Liver (tissue), 9 donors: ENCODE results near the gene SLC22A6. TPM values are rescaled to one million over a fixed set of nuclear protein-coding genes. Genes with fewer than 3 reads are reported as not detected.

ENCODE experiments used
- DNase-seq: peaks from one replicate; pipeline ENCODE4 v3.0.0-alpha.2; 2017; ENCODE audit warnings: low spot score
- H3K27ac ChIP-seq, 2 donors: one replicate each; pipeline ENCODE4 v1.7.0; 2013; ENCODE audit warnings: inconsistent platforms in 2 of 2, low read length in 2 of 2, control low read depth in 1 of 2, low read depth in 1 of 2, mild to moderate bottlenecking in 1 of 2
- H3K27me3 ChIP-seq, 4 donors: one replicate each; pipeline versions ENCODE4 v1.6.1 to v1.7.0; 2013; ENCODE audit warnings: low read length in 3 of 4, inconsistent platforms in 1 of 4, mild to moderate bottlenecking in 1 of 4, moderate library complexity in 1 of 4; ENCODE audit not compliant: control insufficient read depth in 4 of 4, insufficient read depth in 4 of 4
- H3K36me3 ChIP-seq, 4 donors: one replicate each; pipeline versions ENCODE4 v1.6.1 to v1.7.0; 2013; ENCODE audit warnings: low read length in 3 of 4, mild to moderate bottlenecking in 3 of 4, low read depth in 1 of 4, moderate library complexity in 1 of 4; ENCODE audit not compliant: control insufficient read depth in 4 of 4, insufficient read depth in 3 of 4
- H3K4me1 ChIP-seq, 4 donors: one replicate each; pipeline versions ENCODE4 v1.6.1 to v1.7.0; 2013; ENCODE audit warnings: low read length in 3 of 4, mild to moderate bottlenecking in 3 of 4, moderate library complexity in 1 of 4; ENCODE audit not compliant: control insufficient read depth in 4 of 4, insufficient read depth in 4 of 4
- H3K4me3 ChIP-seq, 3 donors: one replicate each; pipeline versions ENCODE4 v1.6.1 to v1.7.0; 2013; ENCODE audit warnings: low read length in 3 of 3, control low read depth in 1 of 3, low read depth in 1 of 3, mild to moderate bottlenecking in 1 of 3
- H3K9ac ChIP-seq, 2 donors: one replicate each; pipeline ENCODE4 v1.7.0; 2013; ENCODE audit warnings: low read length in 2 of 2, mild to moderate bottlenecking in 2 of 2, moderate library complexity in 2 of 2, control low read depth in 1 of 2, low read depth in 1 of 2
- H3K9me3 ChIP-seq, 4 donors: one replicate each; pipeline versions ENCODE4 v1.6.1 to v1.7.0; 2013; ENCODE audit warnings: low read length in 3 of 4; ENCODE audit not compliant: control insufficient read depth in 4 of 4
- EGR1 ChIP-seq, 2 donors: IDR thresholded peaks; 2 replicates each; pipeline ENCODE4 v1.6.1; 2016 to 2018; ENCODE audit warnings: antibody characterized with exemption in 2 of 2, low read depth in 2 of 2
- FOXA1 ChIP-seq: IDR thresholded peaks from 2 replicates; pipeline ENCODE4 v1.6.1; 2016; ENCODE audit warnings: antibody characterized with exemption
- FOXA2 ChIP-seq: IDR thresholded peaks from 2 replicates; pipeline ENCODE4 v1.6.1; 2016; ENCODE audit warnings: antibody characterized with exemption
- GABPA ChIP-seq, 2 donors: IDR thresholded peaks in 1 of 2; conservative IDR thresholded peaks in 1 of 2; 2 replicates each; pipeline ENCODE4 v1.6.1; 2016; ENCODE audit warnings: antibody characterized with exemption in 2 of 2, mild to moderate bottlenecking in 1 of 2, moderate library complexity in 1 of 2
- HNF4A ChIP-seq, 2 donors: conservative IDR thresholded peaks; 2 replicates each; pipeline ENCODE4 v1.6.1; 2016; ENCODE audit warnings: antibody characterized with exemption in 2 of 2, mild to moderate bottlenecking in 2 of 2
- HNF4G ChIP-seq: IDR thresholded peaks from 2 replicates; pipeline ENCODE4 v1.6.1; 2016; ENCODE audit warnings: antibody characterized with exemption
- JUND ChIP-seq, 2 donors: IDR thresholded peaks; 2 replicates each; pipeline ENCODE4 v1.6.1; 2016; ENCODE audit warnings: antibody characterized with exemption in 2 of 2
- NR2F2 ChIP-seq: IDR thresholded peaks from 2 replicates; pipeline ENCODE4 v1.6.1; 2016; ENCODE audit warnings: antibody characterized with exemption
- RAD21 ChIP-seq, 2 donors: IDR thresholded peaks; 2 replicates each; pipeline ENCODE4 v1.6.1; 2016; ENCODE audit warnings: antibody characterized with exemption in 2 of 2, mild to moderate bottlenecking in 2 of 2
- RXRA ChIP-seq, 2 donors: IDR thresholded peaks; 2 replicates each; pipeline ENCODE4 v1.6.1; 2017 to 2018; ENCODE audit warnings: antibody characterized with exemption in 2 of 2, mild to moderate bottlenecking in 1 of 2
- SP1 ChIP-seq: IDR thresholded peaks from 2 replicates; pipeline ENCODE4 v1.6.1; 2018; ENCODE audit warnings: antibody characterized with exemption, mild to moderate bottlenecking
- TAF1 ChIP-seq: conservative IDR thresholded peaks from 2 replicates; pipeline ENCODE4 v1.6.1; 2016; ENCODE audit warnings: antibody characterized with exemption, mild to moderate bottlenecking
- YY1 ChIP-seq: IDR thresholded peaks from 2 replicates; pipeline ENCODE4 v1.6.1; 2016; ENCODE audit warnings: antibody characterized with exemption, mild to moderate bottlenecking
- ZBTB33 ChIP-seq: IDR thresholded peaks from 2 replicates; pipeline ENCODE4 v1.6.1; 2016; ENCODE audit warnings: antibody characterized with exemption
- WGBS: extraction: QIAGEN DNeasy Blood & Tissue Kit; methylation state at CpG from one replicate; pipeline ENCODE4 v1.1.7; 2013; 5-methylcytosine and 5-hydroxymethylcytosine counted together
- polyA plus RNA-seq, 2 donors: library from polyadenylated mRNA; stranded (reverse) in 1 of 2; unstranded in 1 of 2; fragments of 200-250 nt in 1 of 2; fragments of >200 nt in 1 of 2; fragmentation: Nextera tagmentation in 1 of 2; extraction: Ambion mirVana in 1 of 2; gene quantifications; one replicate each; pipeline versions ENCODE4 v1.2.1 to v1.2.3, GENCODE V29; 2013 to 2015
- total RNA-seq, 2 donors: library from RNA; depleted of rRNA; stranded (reverse); fragments of >200 nt; gene quantifications; one replicate each; pipeline ENCODE4 v1.2.3, GENCODE V29; 2014
- TF ChIP-seq, protein P1 (sequence below): IDR thresholded peaks from 2 replicates; pipeline ENCODE4 v1.6.1; 2016; ENCODE audit warnings: antibody characterized with exemption
- TF ChIP-seq, protein P2 (sequence below): IDR thresholded peaks from 2 replicates; pipeline ENCODE4 v1.6.1; 2016; ENCODE audit warnings: antibody characterized with exemption
- TF ChIP-seq, protein P3 (sequence below): fragments of 150-350 bp; IDR thresholded peaks from 2 replicates; pipeline ENCODE4 v1.5.1; 2017; ENCODE audit warnings: improper control_type of control experiment, low read depth, low read length; ENCODE audit not compliant: missing input control
- donor health status: healthy.
- donor health status: healthy.
- donor health status: healthy.
- donor health status: healthy.
- donor health status: healthy.

Gene SLC22A6
- total and polyA plus RNA-seq, 4 donors = not detected

- Histone ChIP-seq H3K4me3 (no peak overlapping the region), H3K9me3 (no peaks in the 10 kb centered on the region), H3K4me1 (no peaks in the 10 kb centered on the region), H3K9ac (no peak overlapping the region), H3K27me3 (no peaks in the 10 kb centered on the region), H3K27ac (no peak overlapping the region), H3K36me3 (no peaks in the 10 kb centered on the region)
- no peak for TF ChIP-seq NR2F2
- TF ChIP-seq, protein P1, sequence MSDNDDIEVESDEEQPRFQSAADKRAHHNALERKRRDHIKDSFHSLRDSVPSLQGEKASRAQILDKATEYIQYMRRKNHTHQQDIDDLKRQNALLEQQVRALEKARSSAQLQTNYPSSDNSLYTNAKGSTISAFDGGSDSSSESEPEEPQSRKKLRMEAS = no peak
- no peak for TF ChIP-seq RAD21 (IDR thresholded peaks at IDR 0.05)
- TF ChIP-seq FOXA1 = no peak
- no peak for TF ChIP-seq SP1
- TF ChIP-seq, protein P2, sequence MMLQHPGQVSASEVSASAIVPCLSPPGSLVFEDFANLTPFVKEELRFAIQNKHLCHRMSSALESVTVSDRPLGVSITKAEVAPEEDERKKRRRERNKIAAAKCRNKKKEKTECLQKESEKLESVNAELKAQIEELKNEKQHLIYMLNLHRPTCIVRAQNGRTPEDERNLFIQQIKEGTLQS = no peak
- TF ChIP-seq EGR1 (IDR thresholded peaks at IDR 0.05; ENCODE audit: low read depth in 2 of 2) = no peak
- TF ChIP-seq TAF1 = no peak
- TF ChIP-seq GABPA (IDR thresholded peaks at IDR 0.05 in 1 of 2, conservative IDR thresholded peaks at IDR 0.05 in 1 of 2) = no peak
- TF ChIP-seq FOXA2 = no peak
- TF ChIP-seq RXRA (IDR thresholded peaks at IDR 0.05) = no peak
- TF ChIP-seq, protein P3, sequence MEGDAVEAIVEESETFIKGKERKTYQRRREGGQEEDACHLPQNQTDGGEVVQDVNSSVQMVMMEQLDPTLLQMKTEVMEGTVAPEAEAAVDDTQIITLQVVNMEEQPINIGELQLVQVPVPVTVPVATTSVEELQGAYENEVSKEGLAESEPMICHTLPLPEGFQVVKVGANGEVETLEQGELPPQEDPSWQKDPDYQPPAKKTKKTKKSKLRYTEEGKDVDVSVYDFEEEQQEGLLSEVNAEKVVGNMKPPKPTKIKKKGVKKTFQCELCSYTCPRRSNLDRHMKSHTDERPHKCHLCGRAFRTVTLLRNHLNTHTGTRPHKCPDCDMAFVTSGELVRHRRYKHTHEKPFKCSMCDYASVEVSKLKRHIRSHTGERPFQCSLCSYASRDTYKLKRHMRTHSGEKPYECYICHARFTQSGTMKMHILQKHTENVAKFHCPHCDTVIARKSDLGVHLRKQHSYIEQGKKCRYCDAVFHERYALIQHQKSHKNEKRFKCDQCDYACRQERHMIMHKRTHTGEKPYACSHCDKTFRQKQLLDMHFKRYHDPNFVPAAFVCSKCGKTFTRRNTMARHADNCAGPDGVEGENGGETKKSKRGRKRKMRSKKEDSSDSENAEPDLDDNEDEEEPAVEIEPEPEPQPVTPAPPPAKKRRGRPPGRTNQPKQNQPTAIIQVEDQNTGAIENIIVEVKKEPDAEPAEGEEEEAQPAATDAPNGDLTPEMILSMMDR = no peak
- no peak for TF ChIP-seq YY1
- TF ChIP-seq HNF4A (conservative IDR thresholded peaks at IDR 0.05) = no peak
- TF ChIP-seq JUND (IDR thresholded peaks at IDR 0.05) = no peak
- TF ChIP-seq HNF4G = no peak
- DNase-seq = no peak
- 90% methylated on average over 2 of the region's 2 CpGs for WGBS
These were observed 27.6 kb downstream of the SLC22A6 start for GRCh38 chr11:62957147-62957546.

DNA sequence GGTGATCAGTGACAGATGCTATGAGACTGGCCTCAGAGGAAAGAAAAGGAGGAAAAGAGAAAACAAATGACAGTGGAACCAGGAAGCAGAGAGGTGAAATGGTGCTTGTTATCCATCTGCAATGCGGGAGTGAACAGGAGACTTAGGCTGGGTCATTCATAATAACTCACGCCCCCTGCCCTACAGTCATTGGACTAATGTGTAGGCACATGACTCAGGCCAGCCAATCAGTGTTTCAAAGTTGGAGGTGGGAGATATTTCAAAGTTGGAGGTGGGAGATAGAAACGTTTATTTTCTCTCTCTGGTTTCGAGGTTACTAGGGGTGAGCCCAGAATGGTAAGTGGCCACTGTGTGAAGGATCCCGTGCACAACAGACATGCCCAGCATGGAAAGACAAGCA, 30.3 kb downstream of the SLC22A6 start:
- Histone ChIP-seq H3K4me3 (no peak overlapping the region), H3K9me3 (no peaks in the 10 kb centered on the region), H3K36me3 (no peaks in the 10 kb centered on the region), H3K27ac (no peak overlapping the region), H3K27me3 (no peaks in the 10 kb centered on the region), H3K4me1 (no peaks in the 10 kb centered on the region), H3K9ac (no peak overlapping the region)
- no peak for DNase-seq
- TF ChIP-seq JUND (IDR thresholded peaks at IDR 0.05) = no peak
- no peak for TF ChIP-seq SP1
- no peak for TF ChIP-seq ZBTB33
- no peak for TF ChIP-seq NR2F2
- no peak for TF ChIP-seq HNF4A (conservative IDR thresholded peaks at IDR 0.05)
- TF ChIP-seq, protein P2 = no peak
- no peak for TF ChIP-seq FOXA1
- TF ChIP-seq, protein P3 = no peak
- no peak for TF ChIP-seq FOXA2
- no peak for TF ChIP-seq RAD21 (IDR thresholded peaks at IDR 0.05)
- no peak for TF ChIP-seq TAF1
- no peak for TF ChIP-seq HNF4G
- TF ChIP-seq YY1 = no peak
- TF ChIP-seq GABPA (IDR thresholded peaks at IDR 0.05 in 1 of 2, conservative IDR thresholded peaks at IDR 0.05 in 1 of 2) = no peak
- TF ChIP-seq, protein P1 = no peak
- no peak for TF ChIP-seq RXRA (IDR thresholded peaks at IDR 0.05)
- no peak for TF ChIP-seq EGR1 (IDR thresholded peaks at IDR 0.05; ENCODE audit: low read depth in 2 of 2)
- 75% methylated on average over 5 of the region's 5 CpGs for WGBS
